ENCODE data around the gene BCOR.

The BCOR gene

DNA sequence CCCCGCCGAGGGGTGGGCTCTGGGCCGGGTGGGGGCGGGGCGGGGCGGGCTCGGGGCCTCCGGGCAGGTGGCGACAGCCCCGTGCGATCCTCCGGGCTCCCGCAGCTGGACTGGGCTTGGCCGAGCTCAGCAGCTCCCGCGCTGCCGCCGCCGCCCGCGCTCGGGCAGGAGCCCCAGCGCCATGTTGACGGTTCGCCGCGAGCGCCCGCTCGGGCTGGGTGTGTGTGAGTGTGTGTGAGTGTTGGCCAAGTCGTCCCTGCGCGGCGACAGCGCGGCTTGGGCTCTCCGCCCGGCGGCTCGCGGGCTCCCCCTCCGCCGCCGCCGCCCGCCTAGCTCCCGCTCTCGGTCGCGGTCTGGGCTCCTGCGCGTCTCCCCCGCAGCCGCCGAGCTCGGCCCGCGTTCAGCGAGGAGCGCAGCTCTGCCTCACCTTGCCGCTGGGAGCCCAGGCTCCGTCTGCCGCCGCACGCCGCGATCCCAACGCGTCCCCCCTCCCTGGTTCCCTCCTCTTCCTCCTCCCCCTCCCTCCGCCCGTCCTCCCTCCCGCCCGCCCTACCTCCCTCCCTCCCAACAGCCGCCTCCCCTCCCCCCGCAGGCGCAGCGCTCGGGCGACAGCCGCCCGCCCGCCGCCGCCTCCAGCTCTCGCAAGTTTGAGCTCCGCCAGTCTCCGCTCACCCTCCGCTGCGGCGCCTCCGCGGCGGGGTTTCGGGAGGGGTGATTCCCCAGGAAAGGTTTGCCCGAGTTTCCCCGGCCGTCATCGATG lies at the start of gene BCOR:
BCOR (minus strand) TSS at position 455 of the 760 bp plus-strand sequence. CDS start 20,029 bp downstream, outside the sequence.
- DNase-seq, result peak; percentile 72 to 74

DNA sequence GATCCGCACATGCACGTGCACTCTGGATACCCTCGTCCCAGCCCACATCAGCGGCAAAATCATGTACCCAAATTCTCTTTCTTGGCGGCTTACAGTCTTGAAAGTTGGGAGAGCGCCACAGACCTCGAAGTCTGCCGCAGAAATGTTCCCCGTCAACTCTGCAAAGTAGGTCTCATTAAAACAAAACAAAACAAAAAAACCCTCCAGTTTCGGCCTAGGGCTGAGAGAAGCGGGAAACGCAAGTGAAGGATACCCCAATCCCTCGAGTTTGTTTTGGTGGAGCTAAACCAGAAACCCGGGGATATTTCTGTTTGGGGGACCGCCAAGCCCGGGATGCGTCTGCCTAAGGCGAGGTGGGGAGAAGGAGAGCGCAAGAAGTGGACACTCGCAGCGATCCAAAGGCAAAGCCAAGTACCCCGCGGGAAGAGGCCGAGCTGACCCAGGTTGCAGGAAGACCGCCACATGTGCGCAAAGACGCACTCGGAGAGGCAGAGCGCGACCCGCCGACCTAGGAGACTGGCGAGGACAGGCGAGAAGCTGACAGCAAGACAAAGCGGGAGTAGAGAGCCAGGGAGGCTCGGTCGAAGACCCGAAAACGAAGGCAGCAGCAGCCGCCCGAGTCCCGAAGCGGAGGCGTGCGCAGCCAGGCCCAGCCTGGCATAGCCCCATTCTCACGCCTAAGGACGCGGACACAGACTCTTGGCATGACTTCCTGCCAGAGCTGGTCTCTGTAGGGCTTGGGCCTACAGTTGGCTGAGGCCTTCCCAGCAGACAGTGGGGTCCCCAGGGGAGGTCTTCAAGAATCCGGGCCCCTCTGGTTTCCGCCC lies 49.6 kb upstream of the BCOR start:
- DNase-seq, result no peak

DNA sequence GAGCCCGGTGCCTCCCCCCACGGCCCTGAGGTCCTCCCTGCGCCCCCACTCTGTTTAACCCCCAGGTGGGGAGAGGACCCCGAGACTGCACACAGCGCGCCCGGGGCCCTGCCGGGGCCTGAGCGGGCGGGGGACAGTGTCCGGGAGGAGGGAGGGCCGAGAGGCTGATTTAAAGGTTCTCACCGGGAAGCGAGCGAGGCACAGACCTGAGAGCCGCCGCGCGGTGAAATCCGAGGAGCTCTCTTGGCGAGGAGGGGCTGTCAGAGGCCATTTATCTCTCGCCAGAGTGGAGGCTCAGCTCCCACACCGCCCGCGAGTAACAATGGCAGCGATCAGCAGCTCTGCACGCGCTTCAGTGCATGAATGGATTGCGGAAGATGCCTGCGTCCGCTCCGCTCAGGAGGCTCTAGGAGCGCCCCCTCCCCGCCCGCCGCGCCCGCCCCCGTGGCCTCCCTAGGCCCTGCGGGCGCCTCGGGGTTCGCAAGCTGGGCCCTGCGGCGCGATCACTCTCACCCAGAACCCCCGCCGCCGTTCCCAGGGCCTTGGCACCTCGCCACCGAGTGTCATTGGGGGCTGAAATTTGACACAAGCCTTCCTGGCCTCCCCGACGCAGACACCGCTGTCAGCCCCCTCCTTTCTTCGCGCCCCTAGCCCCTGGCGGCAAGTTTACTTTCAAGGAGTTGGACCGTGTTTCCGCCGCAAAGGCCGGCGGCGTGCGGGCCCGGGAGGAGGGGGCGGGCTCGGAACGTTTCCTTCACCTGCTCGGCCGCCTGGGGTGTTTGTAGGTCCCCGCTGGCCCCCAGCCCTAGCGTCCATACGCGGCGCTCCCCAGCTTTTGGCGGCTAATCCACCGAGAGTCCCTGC lies 48.7 kb upstream of the BCOR start:
- peak in 1 of 2 experiments; percentile 17 for DNase-seq

DNA sequence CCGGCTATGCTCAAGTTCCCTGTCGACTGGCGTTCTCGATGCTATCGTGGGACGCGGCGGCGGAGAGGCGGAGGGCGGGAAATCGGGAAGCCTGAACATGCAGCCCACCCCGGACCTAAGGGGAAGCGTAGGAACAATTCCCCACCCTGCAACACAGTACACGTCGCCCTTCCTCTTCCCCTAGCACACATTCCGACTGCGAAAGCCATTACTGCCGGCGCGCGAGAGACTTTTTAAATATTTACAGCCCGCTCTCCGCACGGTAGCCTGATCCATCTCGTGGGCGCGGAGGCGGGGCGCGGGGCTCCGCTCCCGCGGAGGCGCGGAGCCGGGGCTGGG lies 48.1 kb upstream of the BCOR start:
- no peak for DNase-seq

DNA sequence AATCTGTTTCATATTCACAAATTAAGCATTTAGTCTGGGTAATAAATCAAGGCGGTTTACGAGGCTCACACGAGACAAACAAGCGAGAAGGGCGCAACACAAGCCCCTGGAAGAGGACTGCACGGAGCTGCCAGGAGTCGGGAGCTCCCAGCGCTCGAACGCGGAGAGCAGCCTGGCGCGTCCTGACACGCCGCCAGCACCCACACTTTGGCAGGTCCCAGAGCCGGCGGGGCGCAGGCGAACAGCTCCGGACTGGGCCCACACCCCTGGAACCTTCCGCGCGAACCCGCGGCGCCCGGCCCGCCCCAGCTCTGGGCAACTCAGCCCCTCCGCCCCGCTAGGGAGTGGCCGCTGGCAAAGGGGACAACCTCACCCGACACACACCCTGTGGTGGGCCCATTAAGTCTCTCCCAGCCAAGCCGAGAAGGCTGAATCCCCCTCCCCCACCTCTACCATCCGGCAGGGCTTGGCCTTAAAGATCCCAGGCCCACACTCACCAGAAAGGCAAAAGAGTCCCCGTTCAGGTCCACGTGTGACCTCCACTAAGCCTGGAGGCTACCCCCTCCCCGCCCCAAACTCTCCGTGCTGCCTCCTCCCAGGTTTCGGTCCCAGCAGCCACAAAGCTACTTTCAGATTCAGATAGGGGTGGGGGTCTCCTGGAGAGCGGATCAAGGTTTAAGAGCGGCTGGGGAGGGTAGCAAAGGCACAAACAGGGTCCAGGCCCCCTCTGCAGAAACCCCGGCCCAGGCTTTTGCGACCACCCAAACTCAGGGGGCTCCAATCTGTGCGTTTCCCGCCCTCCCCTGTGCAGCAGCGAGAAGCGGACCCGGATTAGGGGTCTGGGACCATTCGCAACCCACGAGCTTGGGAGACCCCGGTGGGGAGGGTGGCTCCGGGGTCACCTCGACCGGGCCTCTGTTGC lies 47.5 kb upstream of the BCOR start:
- no peak for DNase-seq

DNA sequence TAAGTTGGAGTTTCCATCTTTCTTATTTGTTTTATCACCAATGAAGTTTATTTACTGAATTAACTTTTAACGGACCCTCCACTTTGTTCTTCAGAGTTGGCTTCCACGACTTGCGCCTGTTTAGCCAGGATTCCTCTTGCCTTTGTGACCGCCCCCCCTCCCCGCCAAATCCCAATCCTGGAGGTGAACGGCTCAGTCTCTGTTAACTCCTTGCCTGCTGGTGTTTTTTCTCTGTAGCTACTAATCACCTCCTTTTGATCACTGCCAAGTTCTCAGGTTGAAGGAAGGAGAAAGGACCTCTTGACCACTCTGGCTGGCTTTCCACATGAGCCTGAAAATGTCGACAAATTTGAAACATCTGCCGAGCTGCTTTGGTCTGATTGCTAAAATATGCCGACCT lies 46.8 kb upstream of the BCOR start:
- no peak for DNase-seq

DNA sequence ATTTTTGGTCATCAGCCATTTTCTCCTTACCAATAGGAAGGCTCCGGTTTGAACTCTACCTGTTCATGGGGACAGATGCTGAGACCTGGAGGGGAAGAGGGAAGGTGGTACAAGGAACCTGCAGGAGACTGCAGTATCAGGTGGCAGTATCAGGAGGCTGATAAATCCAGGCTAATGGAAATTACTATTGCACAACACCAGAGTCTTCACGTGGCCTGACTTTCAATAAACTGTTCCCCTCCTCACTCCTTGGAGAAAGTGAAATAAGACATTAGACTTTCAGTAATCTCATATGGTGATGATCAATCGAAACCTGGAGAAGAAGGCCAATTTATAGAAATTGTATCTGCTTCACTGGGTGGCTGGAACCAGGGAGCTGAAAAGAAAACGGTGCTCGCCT lies 46.2 kb upstream of the BCOR start:
- no peak for DNase-seq

DNA sequence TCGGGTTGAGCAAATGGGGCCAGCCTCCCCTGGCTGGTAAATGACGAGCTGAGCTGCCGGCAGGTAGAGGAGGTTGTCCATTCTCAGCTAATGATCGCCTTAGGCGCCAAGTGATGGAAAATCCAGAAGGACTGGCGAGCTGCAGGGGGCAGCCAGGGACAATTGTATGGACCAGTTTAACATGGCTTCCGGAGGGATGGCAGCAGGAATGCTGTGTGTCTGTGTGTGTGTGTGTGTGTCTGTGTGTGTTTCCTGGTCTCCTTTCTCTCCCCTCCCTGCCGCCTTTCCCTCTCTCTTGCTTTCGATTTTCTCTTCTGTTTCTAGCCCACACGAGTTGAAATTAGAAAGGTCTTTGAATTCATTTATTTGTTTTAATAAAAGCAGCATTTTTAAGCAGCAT lies 45.2 kb upstream of the BCOR start:
- DNase-seq, result no peak

DNA sequence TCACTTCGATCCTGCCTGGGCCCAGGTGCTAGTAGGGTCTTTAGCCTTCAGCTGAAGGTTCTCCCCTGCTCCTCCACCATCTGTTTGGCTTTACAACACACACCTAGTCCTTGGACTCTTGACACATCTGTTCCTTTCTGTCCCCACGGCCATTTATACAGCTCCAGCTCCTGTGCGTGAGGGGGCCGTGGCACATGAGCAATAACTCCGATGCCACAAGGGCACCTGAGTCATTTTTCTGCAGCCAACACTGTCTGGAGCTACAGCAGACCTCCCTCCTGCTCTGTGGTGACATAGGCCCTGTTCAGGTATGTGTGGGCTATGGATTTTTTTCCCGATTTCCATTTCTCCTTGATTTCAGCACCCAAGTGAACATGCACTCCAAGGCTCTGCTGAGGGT lies 44.7 kb upstream of the BCOR start:
- DNase-seq, result no peak

DNA sequence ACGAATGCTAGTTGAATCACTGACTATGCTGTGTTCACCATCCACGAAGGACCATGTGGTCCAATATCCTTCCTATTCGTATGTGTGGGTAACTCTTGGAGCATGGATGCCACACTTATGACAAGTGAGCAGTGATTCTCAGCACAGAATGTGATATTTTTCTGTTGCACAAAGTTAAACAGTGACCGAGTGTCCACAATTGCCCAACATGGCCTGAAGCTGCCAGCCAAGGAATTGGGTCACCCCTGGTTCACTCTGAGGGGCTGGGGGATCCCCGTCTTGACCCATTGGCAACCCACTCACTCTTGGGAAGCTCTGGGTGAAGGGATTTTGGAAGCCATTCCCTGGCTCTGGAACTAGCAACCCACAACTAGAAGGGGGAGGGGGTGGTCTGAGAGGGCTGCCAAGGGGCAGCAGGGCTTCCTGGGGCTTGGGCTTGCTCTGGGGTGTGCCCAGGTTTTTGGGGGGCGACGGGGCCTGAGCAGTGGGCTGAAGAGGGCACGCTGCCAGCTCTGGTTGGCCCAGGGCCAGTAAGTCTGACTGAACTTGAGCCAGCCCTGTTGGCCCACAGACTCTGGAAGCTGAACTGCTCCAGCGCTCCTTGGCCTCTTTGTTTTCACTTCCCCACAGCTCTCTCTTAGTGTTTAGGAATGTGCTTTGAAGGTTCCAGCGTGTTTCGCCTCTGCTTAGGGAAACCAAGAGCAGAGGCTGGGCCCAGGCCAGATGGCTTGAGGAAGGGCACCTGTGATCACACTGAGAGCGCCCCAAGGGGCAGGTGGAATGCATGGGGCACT lies 43.1 kb upstream of the BCOR start:
- DNase-seq, result no peak

DNA sequence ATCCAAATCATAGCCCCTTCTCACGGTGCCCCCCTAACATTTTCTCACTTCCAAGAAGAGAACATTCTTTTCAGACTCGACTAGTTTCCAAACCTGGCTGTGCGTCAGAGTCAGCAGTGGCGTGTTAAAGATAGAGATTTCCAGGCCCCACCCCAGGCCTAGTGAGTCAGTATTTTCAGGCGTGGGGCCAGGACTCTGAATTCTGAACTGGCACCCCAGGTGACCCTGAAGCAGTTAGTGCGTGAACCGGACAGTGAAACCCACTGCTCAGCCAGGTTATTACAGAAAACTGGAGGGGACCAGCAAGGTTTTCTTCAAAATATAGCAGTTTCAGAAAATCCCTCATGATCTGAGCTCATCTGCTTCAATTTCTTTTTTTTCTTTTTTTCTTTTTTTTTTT lies 35.0 kb upstream of the BCOR start:
- DNase-seq, result no peak

DNA sequence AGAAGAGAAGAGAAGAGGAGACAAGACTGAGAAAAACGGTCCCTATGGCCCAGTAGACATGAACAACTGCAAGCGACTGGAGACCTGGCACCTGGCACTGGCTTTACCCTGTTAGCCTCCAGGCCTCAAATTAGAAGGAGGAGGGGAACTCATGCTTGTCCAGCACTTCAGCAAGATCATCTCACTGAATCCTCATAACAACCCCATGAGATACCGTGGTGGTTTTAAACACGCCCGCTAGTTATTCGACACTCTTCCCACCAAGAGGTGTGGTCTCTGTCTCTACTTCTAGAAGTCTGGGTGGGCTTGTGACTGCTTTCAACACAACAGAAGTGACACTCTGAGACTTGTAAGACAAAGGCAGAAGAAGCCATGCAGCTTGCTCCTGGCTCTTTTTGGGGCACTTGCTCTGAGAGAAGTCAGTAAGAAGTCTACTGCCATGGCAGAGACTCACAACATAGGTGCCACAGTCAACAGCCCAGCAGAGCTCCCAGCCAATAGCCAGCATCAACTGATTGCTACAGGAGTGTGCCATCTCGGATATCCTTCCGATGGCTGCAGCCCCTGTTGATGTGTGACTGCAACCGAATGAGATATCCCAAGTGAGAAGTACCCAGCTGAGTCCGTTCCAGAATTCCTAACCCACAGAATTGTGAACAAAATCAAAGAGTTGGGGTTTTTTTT lies 34.0 kb upstream of the BCOR start:
- DNase-seq, result no peak

DNA sequence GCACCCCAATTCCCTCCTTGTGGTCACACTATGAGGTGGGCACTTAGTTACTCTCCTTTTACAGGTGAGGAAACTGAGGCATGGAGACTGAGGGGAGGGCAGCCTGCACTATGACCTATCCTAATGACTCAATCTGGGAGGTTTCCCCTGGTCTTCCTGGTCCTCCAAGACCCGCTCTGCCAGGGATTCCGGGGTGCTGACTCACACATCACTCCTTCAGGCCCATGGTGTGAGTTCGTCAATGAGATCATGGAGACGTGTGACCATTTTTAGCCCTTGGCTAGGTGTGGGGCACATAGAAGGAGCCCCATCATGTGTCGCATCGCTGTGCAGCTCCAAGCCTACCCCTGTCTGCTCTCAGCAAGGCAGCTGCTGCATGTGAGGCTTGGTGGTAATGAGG lies 32.4 kb upstream of the BCOR start:
- DNase-seq, result no peak

DNA sequence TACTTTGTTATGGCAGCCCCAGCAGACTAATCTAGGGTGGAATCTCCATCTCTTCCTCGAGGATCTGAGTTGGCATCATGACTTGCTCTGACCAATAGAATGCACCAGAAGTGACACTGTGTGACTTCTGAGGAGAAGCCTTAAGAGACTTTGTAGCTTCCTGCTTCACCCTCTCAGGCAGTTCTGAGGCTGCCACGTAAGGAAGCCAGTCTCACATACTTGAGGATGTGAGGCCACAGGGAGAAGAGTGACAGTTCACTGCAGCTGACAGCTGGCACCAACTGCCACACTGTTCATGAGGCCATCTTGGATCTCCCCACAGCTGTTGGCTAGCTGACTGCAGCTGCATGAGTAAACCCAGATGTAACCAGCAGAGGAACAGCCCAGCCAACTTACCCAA lies 29.3 kb upstream of the BCOR start:
- no peak for DNase-seq

DNA sequence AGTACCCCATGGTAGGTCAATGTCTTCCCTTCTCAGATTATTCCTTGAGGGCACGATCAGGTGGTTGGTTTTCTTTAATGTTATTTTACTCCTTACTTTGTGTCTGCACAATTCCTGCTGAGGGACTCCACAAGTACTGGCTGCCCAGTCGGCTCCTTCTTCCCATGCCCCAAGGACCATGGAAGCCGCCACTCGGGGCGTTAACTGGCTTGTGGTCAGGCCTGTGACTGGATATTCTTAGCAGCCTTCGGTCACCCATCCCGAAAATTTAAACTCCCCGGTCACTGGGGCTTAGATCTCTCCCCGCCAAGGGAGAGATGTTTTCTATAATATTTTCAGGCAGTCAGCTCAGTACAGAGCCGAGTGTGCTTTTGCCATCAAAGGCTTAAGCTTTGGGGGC lies 24.7 kb upstream of the BCOR start:
- no peak for DNase-seq

DNA sequence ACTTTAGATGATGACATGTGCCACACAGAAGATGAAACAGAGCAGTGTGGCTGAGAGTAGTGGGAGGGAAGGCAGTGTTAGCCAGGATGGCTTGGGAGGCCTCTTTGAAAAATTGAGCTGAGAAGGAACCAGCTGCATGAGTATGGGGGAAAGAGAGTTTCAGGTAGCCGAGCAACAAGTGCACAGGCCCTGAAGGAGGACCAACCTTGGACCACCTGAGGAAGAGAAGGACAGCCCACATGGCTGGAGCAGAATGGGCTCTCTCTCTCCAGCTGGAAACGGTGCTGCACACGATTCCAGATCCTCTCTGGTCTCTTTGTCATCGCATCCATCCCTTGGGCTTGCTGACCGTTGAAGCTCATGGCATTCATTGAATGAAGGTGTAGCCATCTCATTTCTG lies 23.9 kb upstream of the BCOR start:
- DNase-seq, result no peak

DNA sequence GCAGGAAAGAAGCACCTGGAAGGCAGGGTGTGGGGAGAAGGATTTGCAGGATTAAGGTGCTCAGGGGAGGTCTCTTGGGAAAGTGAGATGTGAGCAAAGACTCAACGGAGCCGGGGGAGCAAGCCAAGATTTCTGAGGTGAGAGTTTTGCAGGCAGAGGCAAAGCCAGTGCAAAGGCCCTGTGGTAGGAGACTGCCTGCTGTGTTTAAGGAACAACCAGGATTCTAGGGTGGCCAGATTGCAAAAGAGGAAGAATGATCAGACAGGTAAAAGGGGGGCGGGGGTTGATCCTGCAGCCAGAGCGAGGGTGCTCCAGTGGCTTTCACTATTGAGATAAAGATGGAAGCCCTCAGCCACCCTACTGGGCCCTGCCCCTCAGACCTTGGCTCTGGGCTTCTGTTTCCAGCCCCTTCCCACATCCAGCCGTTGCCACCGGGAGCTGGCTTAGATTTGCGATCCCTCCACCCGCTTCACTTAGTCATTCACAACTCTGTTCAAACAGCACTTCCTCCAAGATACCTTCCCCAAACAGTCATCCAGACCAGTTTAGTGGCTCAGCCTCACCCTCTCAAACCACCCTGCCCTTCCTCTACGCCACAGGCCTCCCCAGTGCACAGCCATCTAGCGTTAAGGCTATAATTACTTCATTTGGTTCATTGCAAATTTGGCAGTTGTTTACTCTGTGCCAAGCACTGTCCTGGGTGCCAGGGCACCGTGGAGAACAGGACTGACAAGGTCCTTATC lies 23.3 kb upstream of the BCOR start:
- DNase-seq, result no peak

DNA sequence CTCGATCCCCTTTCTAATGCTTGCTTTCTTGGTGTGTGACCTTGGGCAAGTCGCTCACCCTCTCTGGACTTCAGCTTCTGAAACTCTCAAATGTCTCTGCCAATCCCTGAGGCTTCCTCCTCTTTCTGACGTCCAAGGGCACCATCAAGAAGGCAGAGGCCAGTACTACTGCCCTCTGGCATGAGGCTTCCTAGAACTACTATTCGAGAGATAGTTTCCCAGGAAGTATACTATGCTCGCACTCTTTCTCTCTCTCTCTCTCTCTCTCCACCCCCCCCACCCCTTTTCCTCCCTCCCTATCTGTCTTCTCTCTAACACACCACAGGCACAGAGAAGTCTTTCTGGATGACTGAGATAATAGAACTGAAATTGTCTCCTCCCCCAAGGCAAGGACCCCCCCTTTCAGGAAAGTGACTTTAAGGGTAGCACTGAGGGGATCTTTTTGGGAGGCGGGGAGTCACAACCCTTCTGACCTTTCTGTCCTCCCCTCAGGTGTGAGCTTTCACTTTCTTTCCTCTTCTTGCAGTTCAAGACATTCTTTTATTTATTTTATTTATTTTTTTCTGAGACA lies 20.0 kb upstream of the BCOR start:
- no peak for DNase-seq

DNA sequence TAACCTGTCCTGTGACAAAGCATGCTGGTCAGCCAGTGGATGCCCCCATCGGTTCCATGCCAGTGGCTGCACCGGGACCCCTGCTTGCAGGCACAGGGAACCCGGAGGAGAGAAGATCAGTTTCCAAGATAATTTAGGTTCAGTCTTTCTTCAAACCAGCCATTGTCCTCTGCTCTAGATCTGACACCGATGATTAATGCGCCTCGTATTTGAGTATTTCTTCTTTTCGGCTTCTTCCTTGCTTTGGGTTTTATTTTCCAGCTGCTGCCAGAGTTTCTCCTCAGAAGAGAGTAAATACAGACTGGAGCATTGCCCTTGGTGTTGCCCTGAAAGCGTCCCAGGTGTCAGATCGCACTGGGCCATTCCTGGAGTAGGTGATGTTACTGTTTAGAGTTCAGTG lies 19.2 kb upstream of the BCOR start:
- DNase-seq, result no peak

DNA sequence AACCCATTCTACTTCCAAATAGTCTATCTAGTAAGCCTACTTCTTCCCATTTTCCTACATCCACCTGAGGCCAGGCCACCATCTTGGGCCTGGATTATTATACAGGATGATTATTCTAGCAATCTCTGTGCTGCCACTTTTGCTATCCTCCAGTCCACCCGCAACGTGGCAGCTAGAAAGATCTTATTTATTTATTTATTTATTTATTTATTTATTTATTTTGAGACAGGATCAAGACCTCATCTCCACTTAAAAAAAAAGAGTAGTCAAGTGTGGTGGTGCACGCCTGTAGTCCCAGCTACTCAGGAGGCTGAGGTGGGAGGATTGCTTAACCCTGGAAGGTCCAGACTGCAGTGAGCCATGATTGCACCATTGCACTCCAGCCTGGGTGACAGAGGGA lies 15.2 kb upstream of the BCOR start:
- DNase-seq, result no peak

Data from stimulated activated CD4-positive, alpha-beta T cell treated with anti-CD3 and anti-CD28 coated beads, Interleukin-4, amount 100 ng/mL, for 4 hours (primary cell).